GM21576 (cell line): ENCODE results near the gene STAT1.
"Not testable (repeated sequence)": the region's sequence is repeated elsewhere in the genome, so short reads cannot be mapped to it uniquely, and the experiment has no call there.

ENCODE experiments used
- ATAC-seq: cut with Tn5 transposase; IDR thresholded peaks from one replicate; pipeline ENCODE4 v1.9.1; 2021; ENCODE audit warnings: mild to moderate bottlenecking, moderate library complexity; ENCODE audit not compliant: unreplicated experiment

The STAT1 gene

GRCh38 chr2:191009541-191010374, 4.2 kb downstream of the STAT1 start:
- ATAC-seq = no peak

GRCh38 chr2:191008286-191008685, 5.7 kb downstream of the STAT1 start:
- no peak for ATAC-seq

GRCh38 chr2:191006997-191007783, 6.8 kb downstream of the STAT1 start:
- no peak for ATAC-seq

- ATAC-seq = no peak
Observed at GRCh38 chr2:191006297-191006696, 7.7 kb downstream of the STAT1 start.

- no peak for ATAC-seq
Observed at GRCh38 chr2:191003405-191004309, 10.3 kb downstream of the STAT1 start.

GRCh38 chr2:191001624-191002023, 12.3 kb downstream of the STAT1 start:
- ATAC-seq = no peak

GRCh38 chr2:191001032-191001431, 12.9 kb downstream of the STAT1 start:
- ATAC-seq = no peak

GRCh38 chr2:190999949-191000665, 13.9 kb downstream of the STAT1 start:
- no peak for ATAC-seq

GRCh38 chr2:190999058-190999457, 14.9 kb downstream of the STAT1 start:
- no peak for ATAC-seq

- ATAC-seq = no peak
Observed at GRCh38 chr2:190997526-190998113, 16.4 kb downstream of the STAT1 start.

GRCh38 chr2:190996947-190997346, 17.0 kb downstream of the STAT1 start:
- ATAC-seq = no peak

GRCh38 chr2:190996338-190996946, 17.5 kb downstream of the STAT1 start:
- no peak for ATAC-seq

- not testable (repeated sequence) for ATAC-seq
Observed at GRCh38 chr2:190995315-190995714, 18.7 kb downstream of the STAT1 start.

- ATAC-seq = no peak
Observed at GRCh38 chr2:190994148-190994547, 19.8 kb downstream of the STAT1 start.

- no peak for ATAC-seq
Observed at GRCh38 chr2:190993292-190993643, 20.7 kb downstream of the STAT1 start.

- no peak for ATAC-seq
Observed at GRCh38 chr2:190990132-190990531, 23.8 kb downstream of the STAT1 start.

- no peak for ATAC-seq
Observed at GRCh38 chr2:190988910-190989309, 25.1 kb downstream of the STAT1 start.

GRCh38 chr2:190987938-190988337, 26.0 kb downstream of the STAT1 start:
- no peak for ATAC-seq

GRCh38 chr2:190987116-190987515, 26.9 kb downstream of the STAT1 start:
- no peak for ATAC-seq
